ENCODE measurements around the gene EVA1A.

Gene EVA1A

GRCh38 chr2:75560768-75561565 lies at the start of gene EVA1A:
Gene EVA1A (minus strand): TSS chr2:75560939. CDS start chr2:75518140, 42,799 bp downstream.
- DNase-seq (ENCODE audit: low read depth), result peak; percentile 52
- peak within 1 kb of the TSS; percentile 67 for H3K4me3 ChIP-seq (ENCODE audit: low read depth, low read length)

- H3K4me3 ChIP-seq (ENCODE audit: low read depth, low read length), result no peak overlapping the region
- DNase-seq (ENCODE audit: low read depth), result no peak
Measured at GRCh38 chr2:75609937-75610508, 49.3 kb upstream of the EVA1A start.

GRCh38 chr2:75609334-75609689 lies 48.6 kb upstream of the EVA1A start:
- DNase-seq (ENCODE audit: low read depth), result no peak
- H3K4me3 ChIP-seq (ENCODE audit: low read depth, low read length), result no peak overlapping the region

- H3K4me3 ChIP-seq (ENCODE audit: low read depth, low read length), result peak overlapping the region; percentile 28
Measured at GRCh38 chr2:75608684-75609333, 48.1 kb upstream of the EVA1A start.

GRCh38 chr2:75607988-75608683 lies 47.4 kb upstream of the EVA1A start:
- no peak overlapping the region for H3K4me3 ChIP-seq (ENCODE audit: low read depth, low read length)
- no peak for DNase-seq (ENCODE audit: low read depth)

More at GRCh38 chr2:75608684-75609333, 48.1 kb upstream of the EVA1A start:
- no peak for DNase-seq (ENCODE audit: low read depth)

- no peak for DNase-seq (ENCODE audit: low read depth)
- H3K4me3 ChIP-seq (ENCODE audit: low read depth, low read length), result no peak overlapping the region
Measured at GRCh38 chr2:75607400-75607798, 46.7 kb upstream of the EVA1A start.

GRCh38 chr2:75606761-75607399 lies 46.1 kb upstream of the EVA1A start:
- DNase-seq (ENCODE audit: low read depth), result peak; percentile 56

GRCh38 chr2:75605770-75606529 lies 45.2 kb upstream of the EVA1A start:
- no peak overlapping the region for H3K4me3 ChIP-seq (ENCODE audit: low read depth, low read length)
- peak; percentile 90 for DNase-seq (ENCODE audit: low read depth)

More at GRCh38 chr2:75606761-75607399, 46.1 kb upstream of the EVA1A start:
- H3K4me3 ChIP-seq (ENCODE audit: low read depth, low read length), result no peak overlapping the region

- DNase-seq (ENCODE audit: low read depth), result no peak
- no peak overlapping the region for H3K4me3 ChIP-seq (ENCODE audit: low read depth, low read length)
Measured at GRCh38 chr2:75604484-75604883, 43.7 kb upstream of the EVA1A start.

GRCh38 chr2:75603477-75603876 lies 42.7 kb upstream of the EVA1A start:
- DNase-seq (ENCODE audit: low read depth), result no peak

GRCh38 chr2:75602724-75603342 lies 42.1 kb upstream of the EVA1A start:
- H3K4me3 ChIP-seq (ENCODE audit: low read depth, low read length), result no peak overlapping the region
- peak; percentile 71 for DNase-seq (ENCODE audit: low read depth)

More at GRCh38 chr2:75603477-75603876, 42.7 kb upstream of the EVA1A start:
- no peak overlapping the region for H3K4me3 ChIP-seq (ENCODE audit: low read depth, low read length)

- no peak overlapping the region for H3K4me3 ChIP-seq (ENCODE audit: low read depth, low read length)
- no peak for DNase-seq (ENCODE audit: low read depth)
Measured at GRCh38 chr2:75600461-75601011, 39.8 kb upstream of the EVA1A start.

GRCh38 chr2:75598589-75599155 lies 37.9 kb upstream of the EVA1A start:
- no peak overlapping the region for H3K4me3 ChIP-seq (ENCODE audit: low read depth, low read length)
- DNase-seq (ENCODE audit: low read depth), result no peak

- H3K4me3 ChIP-seq (ENCODE audit: low read depth, low read length), result no peak overlapping the region
- DNase-seq (ENCODE audit: low read depth), result no peak
Measured at GRCh38 chr2:75597949-75598348, 37.2 kb upstream of the EVA1A start.

GRCh38 chr2:75596784-75597183 lies 36.0 kb upstream of the EVA1A start:
- DNase-seq (ENCODE audit: low read depth), result no peak
- H3K4me3 ChIP-seq (ENCODE audit: low read depth, low read length), result no peak overlapping the region

- H3K4me3 ChIP-seq (ENCODE audit: low read depth, low read length), result no peak overlapping the region
- DNase-seq (ENCODE audit: low read depth), result peak; percentile 62
Measured at GRCh38 chr2:75595541-75596395, 35.0 kb upstream of the EVA1A start.

GRCh38 chr2:75594596-75594995 lies 33.9 kb upstream of the EVA1A start:
- no peak overlapping the region for H3K4me3 ChIP-seq (ENCODE audit: low read depth, low read length)
- no peak for DNase-seq (ENCODE audit: low read depth)
